RCC 7860 (cell line): ENCODE results near the gene MINAR1.
"Not testable (repeated sequence)": the region's sequence is repeated elsewhere in the genome, so short reads cannot be mapped to it uniquely, and the experiment has no call there.

Source experiments
- DNase-seq: peaks from one replicate; pipeline ENCODE4 v3.0.0-alpha.2; 2015; ENCODE audit warnings: low spot score
- FAIRE-seq: peaks from 2 replicates; lab custom pipeline; 2012; peaks lifted over from hg19 to GRCh38; lab: Jason Lieb, UNC

The MINAR1 gene

GRCh38 chr15:79431636-79432344 lies at the start of gene MINAR1:
Gene MINAR1 (plus strand): TSS chr15:79432336. CDS start chr15:79456148, 23,812 bp downstream.
- DNase-seq: no peak
- no peak for FAIRE-seq

GRCh38 chr15:79394231-79394630 lies 37.9 kb upstream of the MINAR1 start:
- FAIRE-seq (no peak), DNase-seq (no peak)

GRCh38 chr15:79396850-79397249 lies 35.3 kb upstream of the MINAR1 start:
- DNase-seq: no peak
- no peak for FAIRE-seq

GRCh38 chr15:79397269-79397910 lies 34.7 kb upstream of the MINAR1 start:
- DNase-seq: no peak
- no peak for FAIRE-seq

- no peak for FAIRE-seq
- no peak for DNase-seq
These were observed 32.5 kb upstream of the MINAR1 start for GRCh38 chr15:79399606-79400005.

- FAIRE-seq: no peak
- DNase-seq: no peak
These were observed 31.5 kb upstream of the MINAR1 start for GRCh38 chr15:79400650-79401049.

GRCh38 chr15:79401301-79401700 lies 30.8 kb upstream of the MINAR1 start:
- DNase-seq: no peak
- FAIRE-seq: no peak

GRCh38 chr15:79402136-79402535 lies 30.0 kb upstream of the MINAR1 start:
- FAIRE-seq: no peak
- no peak for DNase-seq

GRCh38 chr15:79403501-79403900 lies 28.6 kb upstream of the MINAR1 start:
- DNase-seq (no peak), FAIRE-seq (no peak)

- DNase-seq (no peak), FAIRE-seq (no peak)
These were observed 25.9 kb upstream of the MINAR1 start for GRCh38 chr15:79406210-79406609.

GRCh38 chr15:79408041-79408440 lies 24.1 kb upstream of the MINAR1 start:
- DNase-seq: no peak
- no peak for FAIRE-seq

GRCh38 chr15:79410237-79410636 lies 21.9 kb upstream of the MINAR1 start:
- no peak for DNase-seq
- no peak for FAIRE-seq

GRCh38 chr15:79412010-79412409 lies 20.1 kb upstream of the MINAR1 start:
- DNase-seq: no peak
- FAIRE-seq: no peak

GRCh38 chr15:79412429-79412828 lies 19.7 kb upstream of the MINAR1 start:
- no peak for FAIRE-seq

GRCh38 chr15:79416876-79417275 lies 15.3 kb upstream of the MINAR1 start:
- FAIRE-seq: no peak
- no peak for DNase-seq

More at GRCh38 chr15:79412429-79412828, 19.7 kb upstream of the MINAR1 start:
- no peak for DNase-seq

- FAIRE-seq: no peak
- no peak for DNase-seq
These were observed 13.3 kb upstream of the MINAR1 start for GRCh38 chr15:79418693-79419279.

GRCh38 chr15:79425591-79426295 lies 6.4 kb upstream of the MINAR1 start:
- FAIRE-seq: no peak

GRCh38 chr15:79426899-79427298 lies 5.2 kb upstream of the MINAR1 start:
- not testable (repeated sequence) for FAIRE-seq, DNase-seq

More at GRCh38 chr15:79425591-79426295, 6.4 kb upstream of the MINAR1 start:
- DNase-seq: no peak

- DNase-seq: no peak
- FAIRE-seq: no peak
These were observed 4.1 kb upstream of the MINAR1 start for GRCh38 chr15:79427781-79428598.

- FAIRE-seq (no peak), DNase-seq (no peak)
These were observed 1.1 kb upstream of the MINAR1 start for GRCh38 chr15:79430901-79431635.
